ENCODE results near the gene KIAA1217. TPM values are rescaled to one million over a fixed set of nuclear protein-coding genes. Genes with fewer than 3 reads are reported as not detected.

Gene KIAA1217
- total RNA-seq, 1 experiment from 2014 or later: 23.4 TPM

DNA sequence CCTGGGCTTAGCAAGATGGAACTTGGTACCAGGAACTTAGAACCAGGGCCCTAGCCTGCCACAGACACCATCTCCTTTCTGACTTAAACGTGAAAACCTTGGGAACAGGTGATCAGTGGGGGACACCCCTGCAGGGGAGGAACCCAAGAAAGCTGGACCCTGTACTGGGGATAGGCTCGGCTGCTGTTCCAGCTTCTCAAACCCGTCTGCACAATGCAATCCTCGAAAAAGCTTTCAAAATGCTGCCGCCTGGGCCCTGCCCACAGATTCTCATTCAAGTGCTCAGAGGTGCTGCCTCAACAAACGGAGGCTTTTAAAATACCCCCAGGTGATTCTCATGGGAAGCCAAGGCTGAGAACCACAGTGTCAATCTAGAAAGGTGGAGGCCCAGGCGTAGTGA, 345.1 kb downstream of the KIAA1217 start:
- ChIA-PET CTCF (no interaction called here), POLR2A (no interaction called here)
- Mint-ChIP-seq H3K27me3 (ENCODE audit: low read depth) (peaks cover 2% of the 10 kb centered on the region; the same call in 1 of the 2 replicates), H3K4me3 (no peak overlapping the region), H3K27ac (no peak overlapping the region), H3K36me3 (no peaks in the 10 kb centered on the region), H3K9me3 (peaks cover 4% of the 10 kb centered on the region; the same call in 1 of the 2 replicates), H3K4me1 (peaks cover 30% of the 10 kb centered on the region)
- ATAC-seq (no peak), DNase-seq (ENCODE audit: low spot score) (no peak)
- TF ChIP-seq KAT7 (CRISPR knock-in tag; IDR thresholded peaks at IDR 0.05; ENCODE audit: borderline replicate concordance) (no peak), ZNF232 (CRISPR knock-in tag; IDR thresholded peaks at IDR 0.05) (no peak), USF1 (CRISPR knock-in tag; IDR thresholded peaks at IDR 0.05) (no peak), GRHL2 (CRISPR knock-in tag; IDR thresholded peaks at IDR 0.05; ENCODE audit: insufficient replicate concordance, severe bottlenecking) (no peak), ZNF281 (CRISPR knock-in tag; IDR thresholded peaks at IDR 0.05) (no peak), NFYB (CRISPR knock-in tag; conservative IDR thresholded peaks at IDR 0.05; ENCODE audit: low read depth) (no peak), ZNF263 (CRISPR knock-in tag; IDR thresholded peaks at IDR 0.05; ENCODE audit: low read depth) (no peak), EMX1 (CRISPR knock-in tag; IDR thresholded peaks at IDR 0.05) (no peak), HMGXB4 (CRISPR knock-in tag; IDR thresholded peaks at IDR 0.05) (no peak), NFE2L1 (CRISPR knock-in tag; IDR thresholded peaks at IDR 0.05) (no peak), ZNF121 (CRISPR knock-in tag; IDR thresholded peaks at IDR 0.05) (no peak), MXD4 (CRISPR knock-in tag; IDR thresholded peaks at IDR 0.05; ENCODE audit: borderline replicate concordance) (no peak)
- TF ChIP-seq, protein P1, sequence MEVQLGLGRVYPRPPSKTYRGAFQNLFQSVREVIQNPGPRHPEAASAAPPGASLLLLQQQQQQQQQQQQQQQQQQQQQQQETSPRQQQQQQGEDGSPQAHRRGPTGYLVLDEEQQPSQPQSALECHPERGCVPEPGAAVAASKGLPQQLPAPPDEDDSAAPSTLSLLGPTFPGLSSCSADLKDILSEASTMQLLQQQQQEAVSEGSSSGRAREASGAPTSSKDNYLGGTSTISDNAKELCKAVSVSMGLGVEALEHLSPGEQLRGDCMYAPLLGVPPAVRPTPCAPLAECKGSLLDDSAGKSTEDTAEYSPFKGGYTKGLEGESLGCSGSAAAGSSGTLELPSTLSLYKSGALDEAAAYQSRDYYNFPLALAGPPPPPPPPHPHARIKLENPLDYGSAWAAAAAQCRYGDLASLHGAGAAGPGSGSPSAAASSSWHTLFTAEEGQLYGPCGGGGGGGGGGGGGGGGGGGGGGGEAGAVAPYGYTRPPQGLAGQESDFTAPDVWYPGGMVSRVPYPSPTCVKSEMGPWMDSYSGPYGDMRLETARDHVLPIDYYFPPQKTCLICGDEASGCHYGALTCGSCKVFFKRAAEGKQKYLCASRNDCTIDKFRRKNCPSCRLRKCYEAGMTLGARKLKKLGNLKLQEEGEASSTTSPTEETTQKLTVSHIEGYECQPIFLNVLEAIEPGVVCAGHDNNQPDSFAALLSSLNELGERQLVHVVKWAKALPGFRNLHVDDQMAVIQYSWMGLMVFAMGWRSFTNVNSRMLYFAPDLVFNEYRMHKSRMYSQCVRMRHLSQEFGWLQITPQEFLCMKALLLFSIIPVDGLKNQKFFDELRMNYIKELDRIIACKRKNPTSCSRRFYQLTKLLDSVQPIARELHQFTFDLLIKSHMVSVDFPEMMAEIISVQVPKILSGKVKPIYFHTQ (CRISPR knock-in tag; IDR thresholded peaks at IDR 0.05): no peak

DNA sequence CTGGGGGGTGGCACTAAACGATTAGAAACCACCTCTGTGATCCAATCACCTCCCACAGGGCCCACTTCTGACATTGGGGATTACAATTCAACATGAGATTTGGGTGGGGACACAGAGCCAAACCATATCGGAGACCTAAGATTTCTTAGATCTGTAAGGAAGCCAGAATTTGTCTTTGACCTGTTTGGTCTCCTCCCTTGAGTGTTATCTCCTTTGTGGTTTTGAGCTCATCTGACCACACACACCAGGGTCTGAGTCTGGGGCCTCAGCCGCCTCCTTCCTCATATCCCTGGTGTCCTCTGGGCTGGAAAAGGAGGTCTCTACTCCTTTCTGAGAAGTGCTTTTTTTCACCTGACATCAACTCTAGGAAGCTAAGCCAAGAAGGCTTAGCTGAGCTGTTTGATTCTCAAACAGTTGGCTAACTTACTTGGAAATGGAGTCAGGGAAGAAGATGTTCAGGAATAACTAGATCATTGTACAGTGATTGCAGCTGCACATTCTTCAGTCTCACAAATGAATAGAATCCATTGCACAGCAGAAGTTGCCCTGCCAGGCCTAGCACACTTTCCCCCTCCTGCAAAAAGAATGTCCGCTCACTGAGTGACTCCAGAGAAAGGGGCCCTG, 347.3 kb downstream of the KIAA1217 start:
- no peak for ATAC-seq
- POLR2A ChIA-PET: no interaction called here
- peaks cover 18% of the 10 kb centered on the region for H3K9me3 Mint-ChIP-seq
- no peak overlapping the region for H3K27ac Mint-ChIP-seq
- peaks cover 24% of the 10 kb centered on the region for H3K4me1 Mint-ChIP-seq
- no peak for DNase-seq (ENCODE audit: low spot score)
- TF ChIP-seq FOXP1 (CRISPR knock-in tag; IDR thresholded peaks at IDR 0.05; ENCODE audit: borderline replicate concordance) (no peak), TEAD1 (CRISPR knock-in tag; IDR thresholded peaks at IDR 0.05) (no peak), CREM (CRISPR knock-in tag; IDR thresholded peaks at IDR 0.05) (no peak), ZNF219 (CRISPR knock-in tag; IDR thresholded peaks at IDR 0.05; ENCODE audit: borderline replicate concordance) (no peak), ATF1 (CRISPR knock-in tag; IDR thresholded peaks at IDR 0.05) (no peak), ZNF396 (CRISPR knock-in tag; IDR thresholded peaks at IDR 0.05; ENCODE audit: borderline replicate concordance) (no peak), TP53 (CRISPR knock-in tag; IDR thresholded peaks at IDR 0.05) (no peak), MYBL2 (CRISPR knock-in tag; IDR thresholded peaks at IDR 0.05) (no peak), CBFB (CRISPR knock-in tag; IDR thresholded peaks at IDR 0.05; ENCODE audit: low read depth) (no peak), NFYB (CRISPR knock-in tag; conservative IDR thresholded peaks at IDR 0.05; ENCODE audit: low read depth) (no peak), SMAD3 (CRISPR knock-in tag; IDR thresholded peaks at IDR 0.05; ENCODE audit: borderline replicate concordance) (no peak), SP1 (CRISPR knock-in tag; conservative IDR thresholded peaks at IDR 0.05) (no peak)
- TF ChIP-seq, protein P2, sequence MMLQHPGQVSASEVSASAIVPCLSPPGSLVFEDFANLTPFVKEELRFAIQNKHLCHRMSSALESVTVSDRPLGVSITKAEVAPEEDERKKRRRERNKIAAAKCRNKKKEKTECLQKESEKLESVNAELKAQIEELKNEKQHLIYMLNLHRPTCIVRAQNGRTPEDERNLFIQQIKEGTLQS (CRISPR knock-in tag; conservative IDR thresholded peaks at IDR 0.05): no peak
- H3K4me3 Mint-ChIP-seq: no peak overlapping the region
- peaks cover 6% of the 10 kb centered on the region for H3K36me3 Mint-ChIP-seq
- CTCF ChIA-PET: interaction anchor here (1.7 kb wide), 1 partner anchor 39 kb away, joined by 5 read pairs; no protein-coding TSS in a partner anchor
- 0 out of 2 replicates have a peak, but pooled peaks cover 2% of the 10 kb centered on the region for H3K27me3 Mint-ChIP-seq (ENCODE audit: low read depth)
